Gastrocnemius medialis (tissue), 4 donors: Measurements from ENCODE around the gene GAP43.

Source experiments
- POLR2A ChIP-seq, 2 donors: fragments of 450-650 bp; IDR thresholded peaks; one replicate each; pipeline ENCODE4 v1.6.1; 2017; ENCODE audit warnings: antibody characterized with exemption in 2 of 2, mild to moderate bottlenecking in 2 of 2, moderate library complexity in 2 of 2
- TF ChIP-seq, protein P1 (sequence below), 5 experiments: fragments of 450-650 bp in 3 of 5; fragments of 200-600 bp in 2 of 5; sonication (generic) in 2 of 5; IDR thresholded peaks in 4 of 5; conservative IDR thresholded peaks in 1 of 5; 1 replicate in 4 of 5; 2 replicates in 1 of 5; pipeline ENCODE4 v1.5.1; 2016 to 2019; ENCODE audit warnings: antibody characterized with exemption in 5 of 5, mild to moderate bottlenecking in 3 of 5, moderate library complexity in 3 of 5

DNA sequence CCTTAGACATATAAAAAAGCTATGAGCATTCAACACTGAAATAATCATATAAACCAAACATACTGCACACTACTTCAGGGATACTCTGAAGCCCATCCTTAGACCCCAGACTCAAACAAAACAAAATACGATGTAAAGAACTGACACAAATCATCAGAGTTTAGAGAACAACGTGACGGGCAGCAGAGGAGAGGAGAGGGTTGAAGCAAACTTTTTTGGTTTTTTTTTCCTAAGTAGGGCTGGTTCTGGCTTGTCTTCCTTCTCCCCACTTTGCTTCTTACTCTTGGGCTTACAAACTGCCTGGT, 34.7 kb downstream of the GAP43 start:
- TF ChIP-seq, protein P1, sequence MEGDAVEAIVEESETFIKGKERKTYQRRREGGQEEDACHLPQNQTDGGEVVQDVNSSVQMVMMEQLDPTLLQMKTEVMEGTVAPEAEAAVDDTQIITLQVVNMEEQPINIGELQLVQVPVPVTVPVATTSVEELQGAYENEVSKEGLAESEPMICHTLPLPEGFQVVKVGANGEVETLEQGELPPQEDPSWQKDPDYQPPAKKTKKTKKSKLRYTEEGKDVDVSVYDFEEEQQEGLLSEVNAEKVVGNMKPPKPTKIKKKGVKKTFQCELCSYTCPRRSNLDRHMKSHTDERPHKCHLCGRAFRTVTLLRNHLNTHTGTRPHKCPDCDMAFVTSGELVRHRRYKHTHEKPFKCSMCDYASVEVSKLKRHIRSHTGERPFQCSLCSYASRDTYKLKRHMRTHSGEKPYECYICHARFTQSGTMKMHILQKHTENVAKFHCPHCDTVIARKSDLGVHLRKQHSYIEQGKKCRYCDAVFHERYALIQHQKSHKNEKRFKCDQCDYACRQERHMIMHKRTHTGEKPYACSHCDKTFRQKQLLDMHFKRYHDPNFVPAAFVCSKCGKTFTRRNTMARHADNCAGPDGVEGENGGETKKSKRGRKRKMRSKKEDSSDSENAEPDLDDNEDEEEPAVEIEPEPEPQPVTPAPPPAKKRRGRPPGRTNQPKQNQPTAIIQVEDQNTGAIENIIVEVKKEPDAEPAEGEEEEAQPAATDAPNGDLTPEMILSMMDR (IDR thresholded peaks at IDR 0.05 in 4 of 5, conservative IDR thresholded peaks at IDR 0.05 in 1 of 5), result no peak
- TF ChIP-seq POLR2A (IDR thresholded peaks at IDR 0.05), result no peak
